NCI-H524 treated with DMSO at 0.1 percent for 48 hours (cell line): ENCODE results near the gene LIPC.

ENCODE experiments used
- DNase-seq: peaks from one replicate; lab custom pipeline; 2025; lab: John Stamatoyannopoulos, UW

LIPC gene

GRCh38 chr15:58406811-58407210, 25.0 kb upstream of the LIPC start:
- DNase-seq, result no peak

- no peak for DNase-seq
Observed at GRCh38 chr15:58407236-58407775, 24.5 kb upstream of the LIPC start.

- DNase-seq, result no peak
Observed at GRCh38 chr15:58407778-58408177, 24.0 kb upstream of the LIPC start.

DNA sequence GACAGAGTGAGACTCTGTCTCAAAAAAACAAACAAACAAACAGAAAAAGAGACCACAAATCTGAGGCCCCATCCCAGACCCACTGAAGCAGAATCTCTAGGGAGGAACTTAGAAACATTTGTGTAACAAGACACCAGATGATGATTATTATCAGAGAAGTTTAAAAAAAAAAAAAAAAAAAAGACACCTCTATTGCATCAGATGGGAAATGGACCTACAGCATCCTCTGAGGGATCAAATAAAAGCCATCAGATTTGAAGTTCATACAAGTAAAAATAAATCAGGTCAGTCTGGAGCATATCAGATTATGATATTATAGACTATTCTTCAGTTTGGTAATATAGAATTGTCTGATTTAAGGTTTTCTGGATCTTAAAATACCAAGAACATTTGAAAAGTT, 21.9 kb upstream of the LIPC start:
- DNase-seq, result no peak

DNA sequence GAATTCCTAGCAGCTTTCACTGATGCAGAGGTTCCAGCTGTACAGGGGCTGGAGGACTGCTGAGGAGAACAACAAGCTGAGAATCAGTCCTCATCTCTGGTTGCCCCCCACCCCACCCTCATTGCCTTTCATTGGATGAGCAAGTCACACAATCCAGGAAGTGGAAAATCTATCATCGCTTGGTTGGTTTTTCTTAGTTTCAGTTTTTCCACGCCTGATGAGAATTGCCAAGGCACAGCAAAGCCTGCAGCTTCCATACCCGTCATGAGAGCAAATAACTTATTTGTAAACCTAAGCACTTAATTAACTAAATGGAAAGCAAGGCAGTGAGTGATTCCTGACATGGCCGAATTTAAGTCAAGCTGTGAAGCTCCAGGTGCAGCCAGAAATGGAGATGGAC, 21.4 kb upstream of the LIPC start:
- no peak for DNase-seq

- no peak for DNase-seq
Observed at GRCh38 chr15:58413253-58413652, 18.5 kb upstream of the LIPC start.

GRCh38 chr15:58415636-58416035, 16.2 kb upstream of the LIPC start:
- no peak for DNase-seq

DNA sequence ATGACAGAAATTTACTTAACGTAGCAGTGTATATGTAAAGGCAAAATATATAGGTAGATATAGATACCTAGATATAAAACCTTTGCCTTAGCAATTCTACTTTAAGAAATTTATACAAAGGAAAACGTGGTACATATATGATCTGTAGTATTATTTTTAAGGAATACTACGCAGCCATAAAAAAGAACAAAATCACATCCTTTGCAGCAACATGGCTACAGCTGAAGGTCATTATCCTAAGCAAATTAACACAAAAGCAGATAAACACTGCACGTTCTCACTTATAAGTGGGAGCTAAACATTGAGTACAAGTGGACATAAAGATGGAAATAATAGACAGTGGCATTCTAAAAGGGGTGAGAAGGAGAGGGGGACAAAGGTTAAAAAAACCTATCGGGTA, 14.8 kb upstream of the LIPC start:
- DNase-seq, result no peak

DNA sequence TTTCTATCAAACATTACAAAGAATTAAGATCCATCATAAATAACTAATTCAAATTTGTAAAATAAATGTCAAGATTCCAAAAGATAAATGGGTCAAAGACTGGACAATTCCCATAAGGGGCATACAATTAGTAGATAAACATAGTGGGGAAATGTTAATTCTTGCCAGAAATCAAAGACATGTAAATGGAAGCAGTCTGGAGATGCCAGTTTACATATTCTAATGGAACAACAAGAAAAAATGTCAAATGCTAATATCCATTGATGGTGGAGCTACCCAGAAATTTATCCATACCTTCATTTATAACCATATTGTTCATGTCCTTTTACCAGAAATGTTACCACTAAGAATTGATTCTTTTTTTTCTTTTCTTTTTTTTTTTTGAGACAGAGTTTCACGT, 13.7 kb upstream of the LIPC start:
- DNase-seq, result no peak

GRCh38 chr15:58419803-58420524, 11.8 kb upstream of the LIPC start:
- no peak for DNase-seq

DNA sequence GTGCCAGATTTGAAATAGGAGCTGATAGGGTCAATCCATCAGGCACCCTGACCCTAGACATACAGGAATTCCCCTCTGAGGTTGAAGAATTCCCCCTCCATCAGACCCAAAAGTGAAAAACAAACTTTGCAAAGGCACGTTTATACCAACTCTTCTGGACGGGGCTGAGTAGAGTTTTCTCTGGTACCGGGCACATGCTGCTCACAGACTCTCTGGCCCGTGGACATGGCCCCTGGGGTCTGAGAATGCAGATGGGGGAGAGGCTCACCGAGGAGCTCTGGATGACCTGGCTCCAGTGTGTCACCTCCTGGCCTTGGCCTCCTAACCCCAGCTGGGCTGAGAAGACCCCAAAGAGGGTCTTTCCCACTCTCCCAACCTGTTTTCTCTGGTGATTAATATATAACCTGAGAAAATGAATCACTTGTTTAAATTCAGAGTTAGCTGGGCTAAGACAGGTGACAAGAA, 11.2 kb upstream of the LIPC start:
- no peak for DNase-seq

DNA sequence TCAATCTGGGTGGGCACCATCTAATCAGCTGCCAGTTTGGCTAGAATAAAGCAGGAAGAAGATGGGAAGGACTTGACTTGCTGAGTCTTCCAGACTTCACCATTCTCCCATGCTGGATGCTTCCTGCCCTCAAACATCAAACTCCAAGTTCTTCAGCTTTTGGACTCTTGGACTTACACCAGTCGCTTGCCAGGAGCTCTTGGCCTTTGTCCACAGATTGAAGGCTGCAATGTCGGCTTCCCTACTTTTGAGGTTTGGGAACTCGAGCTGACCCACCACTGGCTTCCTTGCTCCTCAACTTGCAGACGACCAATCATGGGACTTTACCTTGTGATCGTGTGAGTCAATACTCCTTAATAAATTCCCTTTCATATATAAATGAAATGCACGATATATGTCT, 8.6 kb upstream of the LIPC start:
- no peak for DNase-seq

GRCh38 chr15:58423831-58424608, 7.8 kb upstream of the LIPC start:
- no peak for DNase-seq

DNA sequence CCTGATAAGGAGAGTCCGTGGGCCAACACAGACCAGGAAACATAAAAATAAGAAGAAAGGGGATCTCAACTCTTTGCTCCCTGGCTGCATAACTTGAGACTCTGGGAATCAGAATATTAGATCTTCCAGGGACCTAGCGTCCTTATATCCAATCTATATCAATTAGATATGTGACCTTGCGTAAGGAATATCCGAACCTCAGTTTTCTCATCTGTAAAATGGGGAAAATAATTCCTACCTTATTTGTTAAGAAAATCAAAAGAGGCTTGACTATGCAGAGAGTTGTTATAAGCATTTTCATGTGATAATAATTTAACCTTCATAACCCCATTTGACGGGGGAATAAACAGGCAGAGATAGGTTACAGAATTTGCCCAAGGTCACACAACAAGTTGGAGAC, 7.1 kb upstream of the LIPC start:
- DNase-seq, result no peak

GRCh38 chr15:58425185-58425584, 6.6 kb upstream of the LIPC start:
- DNase-seq, result no peak

DNA sequence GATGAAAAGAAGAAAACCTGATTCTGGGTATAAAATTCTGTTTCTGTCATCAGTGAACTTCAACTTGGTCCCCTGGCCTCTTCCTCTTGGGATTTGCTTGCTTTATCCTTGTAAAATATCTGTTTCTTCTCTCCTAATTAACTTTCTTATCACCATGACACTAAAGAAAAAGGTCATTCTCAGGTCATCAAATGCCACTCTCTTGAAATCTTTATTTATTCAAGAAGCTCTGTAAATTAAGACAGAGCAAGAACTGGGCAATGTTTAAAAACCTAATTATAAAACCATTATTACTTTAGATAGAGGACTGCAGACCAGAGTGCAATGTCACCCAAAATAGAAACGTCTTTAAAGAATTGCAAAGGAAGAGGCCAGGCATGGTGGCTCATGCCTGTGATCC, 6.0 kb upstream of the LIPC start:
- DNase-seq, result no peak

DNA sequence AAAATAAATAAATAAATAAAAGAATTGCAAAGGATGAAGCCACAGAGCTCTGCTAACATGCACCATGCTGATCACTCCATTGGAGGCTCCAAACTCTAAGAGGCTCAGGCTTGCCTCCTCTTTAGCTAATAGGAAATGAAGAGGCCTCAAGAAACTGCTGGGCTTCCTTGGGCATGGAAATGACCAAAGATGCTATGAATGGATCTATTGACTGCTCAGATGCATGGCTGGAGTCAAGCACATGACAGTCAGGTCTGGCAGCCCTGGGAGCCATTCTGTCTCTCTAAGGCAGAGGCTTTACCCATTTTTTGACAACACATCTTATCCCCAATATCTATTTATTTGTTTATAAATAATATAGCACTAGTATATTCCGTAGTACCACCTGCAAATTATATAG, 5.3 kb upstream of the LIPC start:
- no peak for DNase-seq

- DNase-seq, result no peak
Observed at GRCh38 chr15:58427987-58428386, 3.8 kb upstream of the LIPC start.

DNA sequence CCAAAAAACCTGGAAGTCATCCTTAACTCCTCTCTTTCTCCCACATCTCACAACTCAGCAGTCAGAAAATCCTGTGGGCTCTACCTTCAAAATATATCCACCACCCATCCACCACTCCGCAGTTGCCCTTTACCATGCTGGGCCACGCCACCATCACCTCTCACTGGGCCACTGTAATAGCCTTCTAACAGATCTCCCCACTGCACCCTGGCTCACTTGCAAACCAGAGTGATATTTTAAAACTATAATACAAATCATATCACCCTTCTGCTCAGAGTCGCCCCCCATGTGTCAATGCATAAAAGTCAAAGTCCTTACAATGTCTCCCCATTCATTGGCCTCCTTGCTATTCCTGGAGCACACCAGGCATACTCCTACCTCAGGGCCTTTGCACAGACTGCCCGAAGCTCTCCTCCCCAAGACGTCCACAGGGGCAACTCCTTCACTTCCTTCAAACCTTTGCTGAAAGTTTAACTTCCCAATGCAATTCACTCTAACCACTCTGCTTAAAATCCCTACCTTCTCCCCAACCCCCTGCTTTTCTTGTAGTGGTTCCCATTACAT, 1.5 kb upstream of the LIPC start:
- DNase-seq, result no peak

GRCh38 chr15:58432401-58432800, 610 bp downstream of the LIPC start:
- DNase-seq, result no peak

DNA sequence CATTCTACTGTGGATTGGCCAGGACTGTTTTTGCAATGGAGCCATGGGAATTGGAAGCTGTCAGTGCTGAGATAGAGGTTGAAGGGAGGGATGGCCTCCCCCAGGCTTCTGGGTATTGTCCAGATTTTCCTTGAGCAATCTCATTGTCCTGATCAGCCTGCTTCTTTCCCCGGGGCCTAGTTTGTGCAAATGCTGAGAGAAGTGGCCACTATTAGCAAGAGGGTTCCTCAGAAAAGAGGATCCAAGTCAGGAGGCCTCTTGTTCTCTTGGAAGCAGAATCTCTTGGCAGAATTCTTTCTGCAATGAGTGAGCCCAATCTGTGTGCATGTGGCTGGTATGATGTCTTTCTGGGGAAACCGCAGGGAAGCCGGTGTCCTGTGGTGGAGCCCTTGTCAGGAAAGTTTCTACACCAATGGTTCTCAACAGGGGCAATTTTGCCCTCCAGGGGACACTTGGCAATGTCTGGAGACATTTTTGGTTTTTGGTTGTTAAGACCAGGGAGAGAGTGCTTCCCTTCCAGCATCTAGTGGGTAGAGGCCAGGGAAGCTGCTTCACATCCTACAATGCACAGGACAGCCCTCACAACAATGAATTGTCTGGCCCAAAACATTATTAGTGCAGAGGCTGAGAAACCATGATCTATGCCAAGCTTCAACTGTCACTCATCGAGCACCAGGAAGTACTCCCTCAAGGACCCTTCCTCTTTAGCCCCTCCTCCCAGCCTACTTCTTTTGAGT, 2.0 kb downstream of the LIPC start:
- DNase-seq, result no peak

- peak; percentile 100 for DNase-seq
Observed at GRCh38 chr15:58434334-58434875, 2.6 kb downstream of the LIPC start.
